Endothelial cell of umbilical vein (primary cell): Measurements from ENCODE around the gene ACBD7. TPM values are rescaled to one million over a fixed set of nuclear protein-coding genes. Genes with fewer than 3 reads are reported as not detected.

Experiments used
- BruUV-seq: library from RNA; stranded (reverse); fragments of 400-500 nt; replicated peaks from 2 replicates; lab custom pipeline; 2021; lab: Mats Ljungman, UMichigan
- CTCF ChIA-PET: fragments of 300-600, 350-600 bp; sonication (Branson Sonifier 250); formaldehyde crosslinking; loops from one replicate; lab custom pipeline; 2021; ENCODE audit warnings: antibody characterized with exemption, inconsistent platforms; lab: Charles Lee
- POLR2A ChIA-PET: fragments of 300-600, 350-600 bp; sonication (Branson Sonifier 250); formaldehyde crosslinking; loops from one replicate; lab custom pipeline; 2021; ENCODE audit warnings: antibody characterized with exemption, inconsistent platforms; lab: Charles Lee
- DNase-seq: peaks from one replicate; pipeline ENCODE4 v3.0.0-alpha.2; 2011; ENCODE audit warnings: low read depth, low spot score
- FAIRE-seq: peaks from 2 replicates; lab custom pipeline; 2011; peaks lifted over from hg19 to GRCh38; lab: Jason Lieb, UNC
- H2AFZ ChIP-seq: 2 replicates; pipeline ENCODE4 v1.6.0; 2012; ENCODE audit warnings: low read depth, low read length, control low read depth, inconsistent platforms
- H3K27ac ChIP-seq: 2 replicates; pipeline ENCODE4 v1.5.1; 2011; ENCODE audit warnings: low read depth, mild to moderate bottlenecking, control low read depth, low read length, moderate library complexity; ENCODE audit not compliant: insufficient read depth
- H3K27me3 ChIP-seq, 2 experiments: 2 replicates each; pipeline versions ENCODE4 v1.6.0 to v1.6.1; 2011; ENCODE audit warnings: low read length in 2 of 2, mixed read lengths in 1 of 2; ENCODE audit not compliant: control insufficient read depth in 2 of 2, insufficient read depth in 2 of 2
- H3K36me3 ChIP-seq, 2 experiments: 2 replicates in 1 of 2; 3 replicates in 1 of 2; pipeline ENCODE4 v1.5.1; 2011; ENCODE audit warnings: low read length in 2 of 2, mild to moderate bottlenecking in 1 of 2, moderate library complexity in 1 of 2; ENCODE audit not compliant: control insufficient read depth in 2 of 2, insufficient read depth in 2 of 2; ENCODE audit errors: extremely low read depth in 1 of 2
- H3K4me1 ChIP-seq: 3 replicates; pipeline ENCODE4 v1.5.1; 2011; ENCODE audit warnings: mild to moderate bottlenecking, low read length; ENCODE audit not compliant: control insufficient read depth, insufficient read depth; ENCODE audit errors: extremely low read depth
- H3K4me2 ChIP-seq: 2 replicates; pipeline ENCODE4 v1.6.1; 2011; ENCODE audit warnings: low read length, control low read depth, mixed read lengths; ENCODE audit not compliant: insufficient read depth
- H3K4me3 ChIP-seq, 3 experiments: fragments of 200-600 bp in 1 of 3; sonication (generic), shearing (Covaris generic) in 1 of 3; replicated peaks in 1 of 3; 2 replicates each; pipeline ENCODE4 v1.5.1; 2011 to 2016; ENCODE audit warnings: control low read depth in 3 of 3, low read length in 3 of 3, mild to moderate bottlenecking in 2 of 3, inconsistent platforms in 1 of 3, low read depth in 1 of 3, moderate library complexity in 1 of 3; ENCODE audit not compliant: insufficient read depth in 1 of 3
- H3K79me2 ChIP-seq: 2 replicates; pipeline ENCODE4 v1.6.0; 2012; ENCODE audit warnings: low read length, inconsistent platforms; ENCODE audit not compliant: control insufficient read depth, insufficient read depth
- H3K9ac ChIP-seq: replicated peaks from 2 replicates; pipeline ENCODE3; 2011; ENCODE audit warnings: low read length, control low read depth; ENCODE audit not compliant: insufficient read depth; ENCODE audit errors: extremely low read depth
- H3K9me1 ChIP-seq: replicated peaks from 3 replicates; pipeline ENCODE4 v1.6.0; 2011; ENCODE audit warnings: mild to moderate bottlenecking, low read length; ENCODE audit not compliant: control insufficient read depth, insufficient read depth; ENCODE audit errors: extremely low read depth
- H3K9me3 ChIP-seq: replicated peaks from 2 replicates; pipeline ENCODE4 v1.5.1; 2012; ENCODE audit warnings: low read length, inconsistent platforms; ENCODE audit not compliant: control insufficient read depth, insufficient read depth
- H4K20me1 ChIP-seq: replicated peaks from 2 replicates; pipeline ENCODE3; 2011; ENCODE audit warnings: mild to moderate bottlenecking, low read length; ENCODE audit not compliant: control insufficient read depth, insufficient read depth; ENCODE audit errors: extremely low read depth
- EZH2 ChIP-seq: IDR thresholded peaks from 2 replicates; pipeline ENCODE4 v1.6.1; 2012; ENCODE audit warnings: borderline replicate concordance, low read depth, mild to moderate bottlenecking, moderate library complexity, low read length, inconsistent platforms; ENCODE audit not compliant: severe bottlenecking
- FOS ChIP-seq: IDR thresholded peaks from 2 replicates; pipeline ENCODE4 v1.6.1; 2011; ENCODE audit warnings: mild to moderate bottlenecking, low read length, moderate library complexity, borderline replicate concordance; ENCODE audit not compliant: insufficient read depth
- GATA2 ChIP-seq: IDR thresholded peaks from 2 replicates; pipeline ENCODE4 v1.7.0; 2011; ENCODE audit warnings: low read depth, mild to moderate bottlenecking, moderate library complexity, mixed read lengths, low read length; ENCODE audit not compliant: insufficient read length, insufficient read depth
- JUN ChIP-seq: IDR thresholded peaks from 2 replicates; pipeline ENCODE4 v1.6.1; 2011; ENCODE audit warnings: borderline replicate concordance, low read depth; ENCODE audit not compliant: insufficient read length, insufficient read depth
- MYC ChIP-seq: IDR thresholded peaks from one replicate; pipeline ENCODE4 v1.6.1; 2011; ENCODE audit warnings: mild to moderate bottlenecking, low read depth, low read length
- POLR2A ChIP-seq: IDR thresholded peaks from 2 replicates; pipeline ENCODE4 v1.6.1; 2012; ENCODE audit warnings: low read depth, mild to moderate bottlenecking, control low read depth, low read length
- POLR2AphosphoS5 ChIP-seq: IDR thresholded peaks from 2 replicates; pipeline ENCODE4 v1.6.1; 2012; ENCODE audit warnings: low read depth, mild to moderate bottlenecking, control low read depth, low read length, moderate library complexity; ENCODE audit not compliant: insufficient read depth
- dilution Hi-C: fragments of 300-500 bp; cut with MboI; formaldehyde crosslinking; loops from one replicate; pipeline ENCODE4 v1.15.0; 2019; ENCODE audit warnings: low sequenced_read_pairs; ENCODE audit not compliant: extremely low pct_ligation_motif_present
- intact Hi-C: fragments of 100-400 bp; cut with micrococcal nuclease; formaldehyde crosslinking; loops from one replicate; pipeline ENCODE4 v1.10.0; 2022
- polyA plus RNA-seq, 4 experiments: library from polyadenylated mRNA; depleted of rRNA in 3 of 4; stranded (reverse) in 3 of 4; unstranded in 1 of 4; fragments of >200 nt; gene quantifications; 2 replicates each; pipeline versions ENCODE4 v1.2.1 to v1.2.3, GENCODE V29; 2011 to 2012; ENCODE audit warnings: missing spikeins in 1 of 4
- total RNA-seq: library from RNA; stranded (reverse); gene quantifications from 2 replicates; pipeline ENCODE4 v1.2.3, GENCODE V29; 2021
- TF ChIP-seq, protein P1 (sequence below), 2 donors: IDR thresholded peaks; 1 replicate in 1 of 2; 2 replicates in 1 of 2; pipeline ENCODE4 v1.5.1; 2011; ENCODE audit warnings: low read length in 2 of 2, mild to moderate bottlenecking in 2 of 2, moderate library complexity in 2 of 2, control low read depth in 1 of 2, inconsistent platforms in 1 of 2, low read depth in 1 of 2; ENCODE audit not compliant: insufficient read depth in 1 of 2; ENCODE audit errors: extremely low read depth in 1 of 2
- TF ChIP-seq, protein P2 (sequence below): IDR thresholded peaks from 2 replicates; pipeline ENCODE4 v1.6.1; 2011; ENCODE audit not compliant: insufficient read depth, insufficient read length

ACBD7 gene
- total and polyA plus RNA-seq, 2 donors (not counting 3 experiments of a cell fraction or from before 2014, with no cell fraction given), result 1.2 to 2.8 TPM

DNA sequence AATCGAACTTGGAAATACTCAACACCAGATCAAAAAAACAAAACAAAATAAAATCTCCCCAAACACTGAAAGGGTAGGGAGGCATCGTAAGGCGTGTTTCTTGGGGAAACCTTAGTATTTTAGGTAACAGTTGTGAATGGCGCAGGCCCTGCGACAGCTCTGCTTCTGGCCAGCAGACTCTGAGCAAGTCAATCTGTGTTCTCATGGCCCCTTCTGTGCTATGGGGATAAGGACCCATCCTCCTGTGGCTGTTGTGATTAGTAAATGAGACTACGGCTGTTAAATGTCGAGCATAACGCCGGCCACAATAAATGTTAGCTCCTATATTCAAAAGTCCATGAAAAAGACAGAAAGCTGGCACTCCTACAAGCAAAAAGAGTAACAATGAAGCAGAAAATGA lies 35.6 kb upstream of the ACBD7 start:
- no peaks in the 10 kb centered on the region for H3K27me3 ChIP-seq
- TF ChIP-seq JUN (no peak), MYC (no peak), GATA2 (no peak), FOS (no peak), POLR2A (no peak), POLR2AphosphoS5 (no peak), EZH2 (no peak)
- TF ChIP-seq, protein P1, sequence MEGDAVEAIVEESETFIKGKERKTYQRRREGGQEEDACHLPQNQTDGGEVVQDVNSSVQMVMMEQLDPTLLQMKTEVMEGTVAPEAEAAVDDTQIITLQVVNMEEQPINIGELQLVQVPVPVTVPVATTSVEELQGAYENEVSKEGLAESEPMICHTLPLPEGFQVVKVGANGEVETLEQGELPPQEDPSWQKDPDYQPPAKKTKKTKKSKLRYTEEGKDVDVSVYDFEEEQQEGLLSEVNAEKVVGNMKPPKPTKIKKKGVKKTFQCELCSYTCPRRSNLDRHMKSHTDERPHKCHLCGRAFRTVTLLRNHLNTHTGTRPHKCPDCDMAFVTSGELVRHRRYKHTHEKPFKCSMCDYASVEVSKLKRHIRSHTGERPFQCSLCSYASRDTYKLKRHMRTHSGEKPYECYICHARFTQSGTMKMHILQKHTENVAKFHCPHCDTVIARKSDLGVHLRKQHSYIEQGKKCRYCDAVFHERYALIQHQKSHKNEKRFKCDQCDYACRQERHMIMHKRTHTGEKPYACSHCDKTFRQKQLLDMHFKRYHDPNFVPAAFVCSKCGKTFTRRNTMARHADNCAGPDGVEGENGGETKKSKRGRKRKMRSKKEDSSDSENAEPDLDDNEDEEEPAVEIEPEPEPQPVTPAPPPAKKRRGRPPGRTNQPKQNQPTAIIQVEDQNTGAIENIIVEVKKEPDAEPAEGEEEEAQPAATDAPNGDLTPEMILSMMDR (IDR thresholded peaks at IDR 0.05; ENCODE audit: extremely low read depth in 1 of 2, insufficient read depth in 1 of 2, low read depth in 1 of 2, low read length in 2 of 2), result no peak
- TF ChIP-seq, protein P2, sequence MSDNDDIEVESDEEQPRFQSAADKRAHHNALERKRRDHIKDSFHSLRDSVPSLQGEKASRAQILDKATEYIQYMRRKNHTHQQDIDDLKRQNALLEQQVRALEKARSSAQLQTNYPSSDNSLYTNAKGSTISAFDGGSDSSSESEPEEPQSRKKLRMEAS, result no peak
- peaks cover 4% of the 10 kb centered on the region for H3K4me1 ChIP-seq
- no peak overlapping the region for H3K9ac ChIP-seq
- peaks cover 8% of the 10 kb centered on the region for H3K79me2 ChIP-seq
- no peak for FAIRE-seq
- DNase-seq, result no peak
- H3K4me3 ChIP-seq, result no peak overlapping the region
- TSS peak; percentile 33 for BruUV-seq
- no peak overlapping the region for H3K27ac ChIP-seq
- H3K9me3 ChIP-seq, result no peaks in the 10 kb centered on the region
- dilution Hi-C loops, result no loop called here
- H2AFZ ChIP-seq, result no peak overlapping the region
- peaks cover 17 to 31% of the 10 kb centered on the region in 2 experiments for H3K36me3 ChIP-seq
- intact Hi-C loops, result no loop called here
- POLR2A ChIA-PET, result no interaction called here
- CTCF ChIA-PET, result interaction anchor here (1.0 to 1.9 kb wide), 5 partner anchors 17 to 247 kb away, joined by 4 to 9 read pairs (median 6); partner anchors contain the start of genes FAM171A1 and NMT2
- H3K9me1 ChIP-seq, result no peaks in the 10 kb centered on the region
- no peaks in the 10 kb centered on the region for H4K20me1 ChIP-seq
- H3K4me2 ChIP-seq, result no peak overlapping the region
